AG08396 (cell line): ENCODE results near the gene PRIMA1.

Source experiments
- DNase-seq: peaks from one replicate; pipeline ENCODE4 v3.0.0; 2012; ENCODE audit warnings: low spot score, mixed read lengths

Gene PRIMA1

GRCh38 chr14:93674343-93674742, 113.9 kb downstream of the PRIMA1 start:
- DNase-seq = no peak

- no peak for DNase-seq
These were observed 118.7 kb downstream of the PRIMA1 start for GRCh38 chr14:93669632-93670031.
